ENCODE results near the gene MLLT1.
"Not testable (repeated sequence)": the region's sequence is repeated elsewhere in the genome, so short reads cannot be mapped to it uniquely, and the experiment has no call there.

MLLT1 gene

DNA sequence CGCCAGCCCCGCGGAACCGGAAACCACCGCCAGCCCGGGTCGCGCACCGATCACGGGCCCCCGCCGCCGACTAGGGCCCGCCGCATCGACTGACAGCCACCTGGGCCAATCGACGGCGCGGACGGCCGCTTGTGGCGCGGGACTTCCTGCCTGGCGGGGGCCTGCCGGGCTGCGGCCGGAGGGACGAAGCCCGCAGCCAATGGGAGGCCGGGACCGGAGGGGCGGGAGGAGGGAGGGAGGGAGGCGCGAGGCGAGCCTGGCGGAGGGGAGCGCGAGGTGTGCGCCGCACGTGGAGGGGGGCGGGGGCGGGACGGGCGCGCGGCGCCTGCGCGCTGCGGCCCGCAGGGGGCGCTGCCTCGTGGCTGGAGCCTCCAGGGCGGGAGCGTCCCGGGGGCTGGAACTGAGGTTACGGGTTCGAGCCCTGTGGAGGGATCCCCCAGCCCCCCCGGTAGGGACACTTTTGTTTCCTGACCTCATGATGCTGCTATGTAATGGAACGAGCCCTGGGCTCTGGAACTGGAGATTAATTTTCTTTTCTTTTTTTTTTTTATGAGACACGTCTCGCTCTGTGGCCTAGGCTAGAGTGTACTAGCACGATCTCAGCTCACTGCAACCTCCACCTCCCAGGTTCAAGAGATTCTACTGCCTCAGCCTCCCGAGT lies at the start of gene MLLT1:
MLLT1 (minus strand) TSS at position 45 of the 661 bp plus-strand sequence. CDS start 191 bp downstream, outside the sequence.
- DNase-seq, result peak; percentile 97

- no peak for DNase-seq
These were observed 47.0 kb upstream of the MLLT1 start for GRCh38 chr19:6326815-6327214.

GRCh38 chr19:6325614-6326013 lies 45.8 kb upstream of the MLLT1 start:
- no peak for DNase-seq

GRCh38 chr19:6324757-6325156 lies 45.0 kb upstream of the MLLT1 start:
- DNase-seq, result no peak

DNA sequence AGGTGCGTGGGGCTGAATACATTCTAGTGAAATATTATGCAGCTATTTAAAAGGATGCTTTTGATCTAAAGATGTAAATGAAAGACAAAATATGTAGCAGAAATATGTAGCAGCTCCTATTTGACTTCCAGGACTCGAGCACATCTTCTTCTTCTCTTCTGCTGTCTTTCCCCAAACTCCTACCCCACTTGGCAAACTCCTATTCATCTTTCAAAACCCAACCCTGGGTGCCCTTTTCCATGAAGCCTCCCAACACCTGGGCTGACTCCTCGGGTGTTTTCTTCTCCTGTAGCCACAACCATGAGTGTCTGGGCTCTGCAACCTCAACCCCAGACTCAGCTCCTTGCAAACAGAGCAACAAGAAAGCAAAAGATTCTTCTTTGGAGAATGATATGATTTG lies 42.5 kb upstream of the MLLT1 start:
- DNase-seq, result no peak

- DNase-seq, result no peak
These were observed 39.6 kb upstream of the MLLT1 start for GRCh38 chr19:6319376-6319775.

- DNase-seq, result peak; percentile 47
These were observed 39.0 kb upstream of the MLLT1 start for GRCh38 chr19:6318772-6319171.

GRCh38 chr19:6315646-6316045 lies 35.9 kb upstream of the MLLT1 start:
- not testable (repeated sequence) for DNase-seq

- DNase-seq, result no peak
These were observed 33.7 kb upstream of the MLLT1 start for GRCh38 chr19:6313398-6313969.

DNA sequence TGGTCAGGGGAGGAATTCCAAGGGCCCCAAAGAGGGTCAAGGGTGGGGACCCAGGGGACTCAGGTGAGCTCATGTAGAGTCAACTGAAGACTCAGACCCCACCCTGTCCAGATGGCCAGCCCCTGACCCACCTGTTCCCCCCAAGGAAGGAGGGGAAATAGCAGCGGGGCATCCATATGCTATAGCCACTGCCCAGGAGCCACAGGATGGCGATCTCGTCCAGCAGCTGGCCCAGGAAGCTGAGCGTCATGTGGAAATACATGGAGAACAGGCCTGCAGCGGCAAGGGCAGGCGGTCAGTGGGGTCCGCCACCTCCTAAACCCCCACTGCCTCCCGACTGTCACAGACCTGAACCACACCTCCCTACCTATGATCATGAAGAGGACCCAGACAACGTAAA lies 32.2 kb upstream of the MLLT1 start:
- no peak for DNase-seq

GRCh38 chr19:6298413-6298812 lies 18.6 kb upstream of the MLLT1 start:
- no peak for DNase-seq

DNA sequence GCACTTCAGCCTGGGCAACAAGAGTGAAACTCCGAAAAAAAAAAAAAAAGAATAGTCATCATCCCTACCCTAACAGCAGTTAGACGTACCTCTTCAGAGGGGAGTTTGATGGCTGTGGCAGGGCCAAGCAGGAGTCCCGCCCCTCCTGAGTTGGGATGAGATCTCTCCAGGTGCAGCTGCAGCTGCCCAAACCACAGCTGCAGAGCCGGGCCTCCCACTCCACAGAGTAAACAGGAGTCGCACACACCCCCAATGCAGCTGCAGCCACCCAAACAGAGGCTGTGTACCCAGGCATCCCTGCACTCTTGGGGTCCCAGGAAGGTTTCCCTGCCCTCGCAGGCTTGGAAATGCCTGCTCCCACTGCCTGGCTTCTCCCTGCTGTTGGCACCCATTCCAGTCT lies 17.4 kb upstream of the MLLT1 start:
- DNase-seq, result no peak

GRCh38 chr19:6292006-6292405 lies 12.2 kb upstream of the MLLT1 start:
- no peak for DNase-seq

GRCh38 chr19:6288737-6289136 lies 9.0 kb upstream of the MLLT1 start:
- no peak for DNase-seq

GRCh38 chr19:6287269-6287885 lies 7.6 kb upstream of the MLLT1 start:
- no peak for DNase-seq

- DNase-seq, result no peak
These were observed 6.9 kb upstream of the MLLT1 start for GRCh38 chr19:6286676-6287075.

DNA sequence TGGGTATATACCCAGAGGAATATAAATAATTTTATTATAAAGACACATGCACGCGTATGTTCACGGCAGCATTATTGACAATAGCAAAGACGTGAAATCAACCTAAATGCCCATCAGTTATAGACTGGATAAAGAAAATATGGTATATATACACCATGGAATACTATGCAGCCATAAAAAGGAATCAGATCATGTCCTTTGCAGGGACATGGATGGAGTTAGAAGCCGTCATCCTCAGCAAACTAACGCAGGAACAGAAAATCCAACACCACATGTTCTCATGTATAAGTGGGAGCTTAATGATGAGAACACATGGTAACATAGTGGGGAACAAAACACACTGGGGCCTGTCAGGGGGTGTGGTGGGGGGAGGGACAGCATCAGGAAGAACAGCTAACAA lies 2.6 kb upstream of the MLLT1 start:
- DNase-seq, result not testable (repeated sequence)

DNA sequence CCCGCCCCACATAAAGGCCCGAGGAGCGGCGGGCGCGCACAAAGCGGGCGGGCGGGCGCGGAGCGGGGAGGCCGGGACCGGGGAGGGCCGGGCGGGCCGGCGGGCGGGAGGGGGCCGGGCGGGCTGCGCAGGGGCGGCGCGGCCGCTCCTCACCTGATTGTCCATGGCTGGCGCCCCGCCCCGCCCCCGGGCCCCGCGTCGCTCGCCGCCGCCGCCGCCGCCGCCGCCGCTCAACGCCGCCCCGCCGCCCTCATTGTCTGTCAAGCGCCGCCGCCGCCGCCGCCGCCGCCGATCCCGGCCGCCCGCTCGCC lies 200 bp downstream of the MLLT1 start:
- DNase-seq, result no peak

- DNase-seq, result no peak
These were observed 795 bp downstream of the MLLT1 start for GRCh38 chr19:6278740-6279619.

DNA sequence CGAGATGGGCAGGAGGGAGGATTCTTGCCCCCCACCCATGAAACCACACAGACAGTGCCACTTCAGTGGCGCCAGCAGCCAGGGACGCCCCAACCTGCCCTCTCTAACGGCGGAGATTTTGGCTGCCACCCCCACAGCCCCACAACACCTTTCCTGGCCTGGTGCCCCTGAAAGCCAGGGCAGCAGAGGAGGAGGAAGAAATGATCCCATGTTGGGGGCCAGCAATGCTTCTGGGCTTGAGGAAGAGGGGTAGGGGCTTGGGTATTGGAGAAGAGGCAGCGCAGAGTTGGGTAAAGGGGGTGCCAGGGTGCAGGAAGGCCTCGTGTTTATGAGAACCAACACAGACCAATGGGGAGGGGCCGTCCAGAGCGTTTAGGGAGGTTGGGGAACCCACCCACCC lies 1.7 kb downstream of the MLLT1 start:
- DNase-seq, result no peak

DNA sequence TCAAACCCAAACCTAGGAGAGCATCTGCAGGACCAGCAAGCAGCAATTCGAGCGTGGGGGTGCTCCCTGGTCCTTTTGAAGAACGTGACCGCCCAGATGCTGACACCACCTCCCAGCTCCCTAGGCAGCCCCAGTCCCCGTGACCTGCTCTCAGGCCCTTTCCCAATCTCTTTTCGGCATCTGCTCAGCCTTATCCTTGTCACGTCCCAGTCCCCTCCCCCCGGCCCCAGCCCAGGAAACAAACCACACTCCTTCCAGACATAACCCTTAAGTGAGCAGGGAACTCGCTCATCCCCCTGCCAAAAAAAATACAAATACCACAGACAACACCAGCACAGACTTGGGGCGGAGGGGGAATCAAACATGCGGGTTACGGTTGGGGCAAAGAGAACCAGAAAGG lies 3.3 kb downstream of the MLLT1 start:
- DNase-seq, result no peak

- DNase-seq, result no peak
These were observed 4.5 kb downstream of the MLLT1 start for GRCh38 chr19:6275170-6275744.

DNA sequence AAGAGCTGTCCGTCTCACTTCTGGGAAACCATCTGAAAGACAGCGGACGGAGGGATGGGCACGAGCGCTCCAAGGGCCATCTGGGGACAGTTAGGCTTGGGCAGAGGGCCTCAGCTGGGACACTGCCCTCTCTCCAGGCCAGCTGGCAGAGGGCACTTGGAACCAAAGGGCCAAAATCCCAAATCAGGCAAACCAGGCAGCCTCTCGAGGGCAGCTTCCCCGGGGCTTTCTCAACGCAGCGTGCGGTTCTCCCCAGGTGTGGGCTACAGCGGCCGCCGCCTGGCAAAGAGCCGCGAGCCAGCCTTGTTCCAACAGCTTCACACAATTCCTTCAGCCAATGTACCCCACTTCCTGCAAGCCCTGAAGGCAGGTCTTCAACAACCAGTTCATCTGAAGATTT lies 5.0 kb downstream of the MLLT1 start:
- DNase-seq, result no peak
